Measurements from ENCODE around the gene CC2D2A.
"Not testable (repeated sequence)": the region's sequence is repeated elsewhere in the genome, so short reads cannot be mapped to it uniquely, and the experiment has no call there.

The CC2D2A gene

GRCh38 chr4:15557786-15558550 is 88.3 kb downstream of the CC2D2A start:
- no peak for DNase-seq (ENCODE audit: low spot score)

- no peak for DNase-seq (ENCODE audit: low spot score)
Observed at GRCh38 chr4:15558561-15558960, 88.9 kb downstream of the CC2D2A start.

- DNase-seq (ENCODE audit: low spot score): peak; percentile 79
Observed at GRCh38 chr4:15562114-15562513, 92.4 kb downstream of the CC2D2A start.

- no peak for DNase-seq (ENCODE audit: low spot score)
Observed at GRCh38 chr4:15562623-15563022, 92.9 kb downstream of the CC2D2A start.

GRCh38 chr4:15563871-15564270 is 94.2 kb downstream of the CC2D2A start:
- DNase-seq (ENCODE audit: low spot score): no peak

GRCh38 chr4:15568821-15569220 is 99.1 kb downstream of the CC2D2A start:
- no peak for DNase-seq (ENCODE audit: low spot score)

- no peak for DNase-seq (ENCODE audit: low spot score)
Observed at GRCh38 chr4:15569746-15570145, 100.1 kb downstream of the CC2D2A start.

- DNase-seq (ENCODE audit: low spot score): no peak
Observed at GRCh38 chr4:15575966-15576365, 106.3 kb downstream of the CC2D2A start.

GRCh38 chr4:15577508-15577907 is 107.8 kb downstream of the CC2D2A start:
- DNase-seq (ENCODE audit: low spot score): no peak

- no peak for DNase-seq (ENCODE audit: low spot score)
Observed at GRCh38 chr4:15584785-15585184, 115.1 kb downstream of the CC2D2A start.

GRCh38 chr4:15585331-15585730 is 115.6 kb downstream of the CC2D2A start:
- DNase-seq (ENCODE audit: low spot score): no peak

- DNase-seq (ENCODE audit: low spot score): no peak
Observed at GRCh38 chr4:15586066-15586465, 116.4 kb downstream of the CC2D2A start.

- no peak for DNase-seq (ENCODE audit: low spot score)
Observed at GRCh38 chr4:15587649-15588048, 118.0 kb downstream of the CC2D2A start.

GRCh38 chr4:15592799-15593198 is 123.1 kb downstream of the CC2D2A start:
- no peak for DNase-seq (ENCODE audit: low spot score)

GRCh38 chr4:15598644-15599043 is 129.0 kb downstream of the CC2D2A start:
- DNase-seq (ENCODE audit: low spot score): no peak

- no peak for DNase-seq (ENCODE audit: low spot score)
Observed at GRCh38 chr4:15600176-15600575, 130.5 kb downstream of the CC2D2A start.

GRCh38 chr4:15601862-15602261 is 132.2 kb downstream of the CC2D2A start:
- DNase-seq (ENCODE audit: low spot score): no peak

GRCh38 chr4:15605537-15605936 is 135.9 kb downstream of the CC2D2A start:
- no peak for DNase-seq (ENCODE audit: low spot score)

GRCh38 chr4:15610855-15611254 is 141.2 kb downstream of the CC2D2A start:
- no peak for DNase-seq (ENCODE audit: low spot score)

GRCh38 chr4:15612136-15612535 is 142.5 kb downstream of the CC2D2A start:
- no peak for DNase-seq (ENCODE audit: low spot score)

GRCh38 chr4:15614891-15615290 is 145.2 kb downstream of the CC2D2A start:
- DNase-seq (ENCODE audit: low spot score): not testable (repeated sequence)

- not testable (repeated sequence) for DNase-seq (ENCODE audit: low spot score)
Observed at GRCh38 chr4:15617407-15617806, 147.7 kb downstream of the CC2D2A start.

- no peak for DNase-seq (ENCODE audit: low spot score)
Observed at GRCh38 chr4:15636818-15637217, 167.1 kb downstream of the CC2D2A start.

GRCh38 chr4:15638418-15638817 is 168.7 kb downstream of the CC2D2A start:
- DNase-seq (ENCODE audit: low spot score): no peak
